Memory B cell (primary cell): ENCODE measurements around the gene PHYHIPL.

Experiments
- ATAC-seq: fragments of 150-1000 bp; cut with Tn5 transposase; 2 replicates; pipeline ENCODE4 v1.10.0; 2021; ENCODE audit warnings: low read depth, mild to moderate bottlenecking, moderate library complexity
- DNase-seq, 2 donors: peaks; one replicate each; pipeline ENCODE4 v3.0.0; 2022; ENCODE audit warnings: low spot score in 2 of 2
- H3K27ac Mint-ChIP-seq: one replicate; pipeline ENCODE4 v1.8.0; 2022; ENCODE audit warnings: mild to moderate bottlenecking, moderate library complexity, mixed read lengths
- H3K27me3 Mint-ChIP-seq: one replicate; pipeline ENCODE4 v1.8.0; 2022; ENCODE audit warnings: mixed read lengths
- H3K36me3 Mint-ChIP-seq: one replicate; pipeline ENCODE4 v1.8.0; 2022; ENCODE audit warnings: mild to moderate bottlenecking, mixed read lengths
- H3K4me1 Mint-ChIP-seq: one replicate; pipeline ENCODE4 v1.8.0; 2022; ENCODE audit warnings: mixed read lengths
- H3K4me3 Mint-ChIP-seq: one replicate; pipeline ENCODE4 v1.8.0; 2022; ENCODE audit warnings: mild to moderate bottlenecking, moderate library complexity, mixed read lengths
- H3K9me3 Mint-ChIP-seq: one replicate; pipeline ENCODE4 v1.8.0; 2022; ENCODE audit warnings: mixed read lengths

The PHYHIPL gene

DNA sequence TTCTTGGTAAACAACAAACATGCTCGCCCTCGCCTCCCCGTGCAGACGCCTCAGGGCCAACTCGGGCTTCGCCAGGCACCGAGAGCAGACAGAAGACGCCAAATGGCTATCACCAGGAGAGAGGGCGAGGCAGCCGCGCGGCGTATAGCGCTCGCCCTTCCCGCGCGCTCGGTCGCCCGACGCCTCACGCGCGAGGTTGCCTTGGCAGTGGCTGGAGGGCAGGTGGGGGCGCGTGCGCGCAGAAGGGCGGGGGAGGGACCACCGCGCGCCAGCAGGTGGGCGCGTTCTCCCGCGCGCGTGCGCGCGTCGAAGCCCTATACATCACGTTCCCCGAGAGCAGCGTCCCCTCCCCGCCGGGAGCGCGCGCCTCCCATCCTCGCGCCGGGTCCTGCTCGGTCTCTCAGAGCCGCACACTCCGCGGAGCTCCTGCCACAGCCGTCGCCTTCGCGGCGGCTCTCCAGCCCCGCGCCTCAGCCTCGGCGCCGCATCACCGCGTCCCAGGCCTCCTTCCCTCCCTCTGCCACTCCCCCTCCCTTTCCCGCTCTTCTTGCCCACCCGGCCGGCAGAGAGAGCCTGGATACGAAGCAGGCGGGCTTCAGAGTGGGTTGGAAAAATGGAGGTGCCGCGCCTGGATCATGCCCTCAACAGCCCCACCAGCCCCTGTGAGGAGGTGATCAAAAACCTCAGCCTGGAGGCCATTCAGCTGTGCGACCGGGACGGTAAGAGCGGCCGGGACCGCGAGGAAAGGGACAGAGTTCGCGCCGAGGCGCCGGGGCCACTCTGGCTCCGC lies at the start of gene PHYHIPL:
Gene PHYHIPL, plus strand, starts transcription at position 403 of the 790 bp plus-strand sequence. Its CDS starts 211 bp downstream, at position 614.
- peaks cover 7% of the 10 kb centered on the region for H3K27me3 Mint-ChIP-seq
- H3K27ac Mint-ChIP-seq = no peak within 1 kb of the TSS
- H3K36me3 Mint-ChIP-seq = peaks cover 2% of the 10 kb centered on the region
- H3K4me3 Mint-ChIP-seq = no peak within 1 kb of the TSS
- ATAC-seq (no peak), DNase-seq (no peak)
- no peaks in the 10 kb centered on the region for H3K4me1 Mint-ChIP-seq
- no peaks in the 10 kb centered on the region for H3K9me3 Mint-ChIP-seq

GRCh38 chr10:59126991-59127390 lies 49.5 kb upstream of the PHYHIPL start:
- Mint-ChIP-seq H3K36me3 (no peaks in the 10 kb centered on the region), H3K4me1 (no peaks in the 10 kb centered on the region), H3K9me3 (peaks cover 2% of the 10 kb centered on the region), H3K4me3 (no peak overlapping the region), H3K27ac (no peak overlapping the region), H3K27me3 (no peaks in the 10 kb centered on the region)
- no peak for ATAC-seq
- no peak for DNase-seq

DNA sequence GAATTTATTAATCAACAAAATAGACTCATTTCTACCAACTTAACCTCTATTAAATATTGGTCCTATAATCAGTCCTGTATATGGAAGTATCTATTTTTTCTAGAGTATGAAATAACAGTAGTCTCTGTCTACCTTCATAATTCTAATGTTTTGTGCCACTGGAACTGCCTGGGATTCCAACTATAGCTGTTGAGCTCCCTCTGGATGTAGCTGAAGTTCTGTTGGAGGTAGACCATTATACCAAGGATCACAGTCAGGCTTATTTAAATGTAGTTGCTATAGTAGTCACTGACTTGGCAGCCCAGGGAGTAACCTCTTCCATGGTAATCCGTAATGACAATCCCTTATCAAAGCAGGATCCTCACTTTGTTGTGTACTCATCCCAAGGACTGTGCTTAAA lies 48.5 kb upstream of the PHYHIPL start:
- no peaks in the 10 kb centered on the region for H3K27me3 Mint-ChIP-seq
- H3K36me3 Mint-ChIP-seq = no peaks in the 10 kb centered on the region
- no peak for DNase-seq
- H3K4me1 Mint-ChIP-seq = no peaks in the 10 kb centered on the region
- H3K9me3 Mint-ChIP-seq = peaks cover 2% of the 10 kb centered on the region
- no peak for ATAC-seq
- no peak overlapping the region for H3K4me3 Mint-ChIP-seq
- H3K27ac Mint-ChIP-seq = no peak overlapping the region

DNA sequence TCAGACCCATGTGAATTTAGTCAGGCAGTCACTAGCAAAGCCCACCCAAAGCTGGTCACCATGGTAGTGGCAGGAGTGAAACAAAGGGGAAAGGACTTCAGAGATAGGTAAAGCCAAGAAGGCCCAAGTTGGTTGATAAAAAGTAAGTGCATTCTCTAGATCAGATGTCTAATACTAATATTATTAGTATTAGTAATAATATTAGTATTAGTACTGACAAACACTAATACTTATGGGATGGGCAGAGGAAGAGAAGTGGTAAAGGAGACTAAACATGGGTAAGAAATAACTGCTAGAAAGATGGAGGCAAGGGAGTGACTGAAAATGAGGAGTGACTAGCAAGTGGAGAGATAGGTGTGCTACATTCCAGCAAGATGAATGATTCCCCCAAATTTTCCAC lies 46.6 kb upstream of the PHYHIPL start:
- Mint-ChIP-seq H3K9me3 (peaks cover 2% of the 10 kb centered on the region), H3K27ac (no peak overlapping the region), H3K27me3 (no peaks in the 10 kb centered on the region), H3K36me3 (no peaks in the 10 kb centered on the region), H3K4me1 (no peaks in the 10 kb centered on the region), H3K4me3 (no peak overlapping the region)
- no peak for DNase-seq
- no peak for ATAC-seq

DNA sequence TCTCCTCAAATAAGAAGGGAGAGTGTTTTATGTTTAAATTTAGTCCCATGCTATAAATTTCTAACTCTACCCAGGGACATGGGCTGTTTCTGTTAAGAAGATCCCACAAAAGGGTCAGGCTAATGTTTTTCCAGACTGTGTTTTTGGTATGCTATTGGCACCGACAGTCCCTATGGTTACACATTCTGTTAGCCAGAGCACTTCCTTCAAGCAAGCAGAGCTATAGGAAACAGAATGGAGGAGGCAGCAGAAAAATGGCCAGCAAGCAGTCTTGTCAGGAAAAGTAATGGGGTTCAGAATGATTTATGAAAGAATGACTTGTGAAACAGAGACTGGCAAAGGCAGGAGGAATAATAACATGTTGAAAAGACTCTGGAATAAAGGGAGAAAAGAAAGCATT lies 44.8 kb upstream of the PHYHIPL start:
- Mint-ChIP-seq H3K4me1 (no peaks in the 10 kb centered on the region), H3K9me3 (peaks cover 2% of the 10 kb centered on the region), H3K4me3 (no peak overlapping the region), H3K36me3 (no peaks in the 10 kb centered on the region), H3K27me3 (no peaks in the 10 kb centered on the region), H3K27ac (no peak overlapping the region)
- ATAC-seq = no peak
- no peak for DNase-seq

GRCh38 chr10:59133841-59134593 lies 42.4 kb upstream of the PHYHIPL start:
- Mint-ChIP-seq H3K27me3 (no peaks in the 10 kb centered on the region), H3K36me3 (no peaks in the 10 kb centered on the region), H3K4me1 (no peaks in the 10 kb centered on the region), H3K9me3 (no peaks in the 10 kb centered on the region), H3K4me3 (no peak overlapping the region), H3K27ac (no peak overlapping the region)
- DNase-seq (no peak), ATAC-seq (no peak)

DNA sequence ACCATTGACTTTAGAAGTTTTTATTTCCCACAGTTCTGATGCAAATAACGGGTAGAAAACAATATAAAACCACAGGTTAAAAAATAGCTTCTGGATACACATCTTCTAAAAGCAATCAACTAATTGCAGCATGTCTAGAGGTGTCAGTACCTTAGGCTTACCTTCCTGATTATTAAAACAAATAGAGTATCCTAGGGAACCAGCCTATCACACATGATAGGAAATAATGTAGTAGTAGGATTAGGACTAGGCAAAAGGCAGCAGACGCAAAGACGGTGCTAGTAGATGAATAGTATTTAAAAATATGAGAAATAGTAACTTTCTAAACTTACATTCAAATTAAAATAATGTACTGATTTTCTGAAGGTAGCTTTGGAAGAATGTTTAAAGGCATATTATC lies 41.7 kb upstream of the PHYHIPL start:
- Mint-ChIP-seq H3K4me3 (no peak overlapping the region), H3K4me1 (no peaks in the 10 kb centered on the region), H3K36me3 (no peaks in the 10 kb centered on the region), H3K27me3 (no peaks in the 10 kb centered on the region), H3K27ac (no peak overlapping the region), H3K9me3 (no peaks in the 10 kb centered on the region)
- no peak for ATAC-seq
- no peak for DNase-seq

DNA sequence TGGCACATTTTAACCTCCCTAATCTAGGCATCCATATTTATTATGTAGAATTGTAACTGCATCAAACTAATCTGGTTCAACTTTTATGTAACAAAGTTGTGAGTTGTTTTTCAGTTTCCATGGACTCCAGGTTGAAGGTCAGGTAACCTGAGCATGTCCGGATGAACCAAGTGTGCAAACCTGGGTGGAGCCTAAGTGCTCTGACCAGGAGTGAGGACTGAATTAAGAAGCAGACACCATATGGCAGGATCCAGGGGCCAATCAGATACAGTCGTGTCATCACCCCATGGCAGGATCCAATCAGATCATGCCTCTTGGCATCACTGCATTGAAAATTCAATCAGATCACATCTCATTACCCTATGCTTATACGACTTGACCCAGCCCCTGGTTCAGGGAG lies 41.2 kb upstream of the PHYHIPL start:
- Mint-ChIP-seq H3K27ac (no peak overlapping the region), H3K4me1 (no peaks in the 10 kb centered on the region), H3K27me3 (no peaks in the 10 kb centered on the region), H3K4me3 (no peak overlapping the region), H3K36me3 (no peaks in the 10 kb centered on the region), H3K9me3 (no peaks in the 10 kb centered on the region)
- DNase-seq = no peak
- ATAC-seq = no peak

- no peak overlapping the region for H3K4me3 Mint-ChIP-seq
- no peaks in the 10 kb centered on the region for H3K9me3 Mint-ChIP-seq
- no peaks in the 10 kb centered on the region for H3K4me1 Mint-ChIP-seq
- no peaks in the 10 kb centered on the region for H3K27me3 Mint-ChIP-seq
- H3K36me3 Mint-ChIP-seq = no peaks in the 10 kb centered on the region
- H3K27ac Mint-ChIP-seq = no peak overlapping the region
- DNase-seq (no peak), ATAC-seq (no peak)
Measured at GRCh38 chr10:59138052-59138451, 38.4 kb upstream of the PHYHIPL start.

DNA sequence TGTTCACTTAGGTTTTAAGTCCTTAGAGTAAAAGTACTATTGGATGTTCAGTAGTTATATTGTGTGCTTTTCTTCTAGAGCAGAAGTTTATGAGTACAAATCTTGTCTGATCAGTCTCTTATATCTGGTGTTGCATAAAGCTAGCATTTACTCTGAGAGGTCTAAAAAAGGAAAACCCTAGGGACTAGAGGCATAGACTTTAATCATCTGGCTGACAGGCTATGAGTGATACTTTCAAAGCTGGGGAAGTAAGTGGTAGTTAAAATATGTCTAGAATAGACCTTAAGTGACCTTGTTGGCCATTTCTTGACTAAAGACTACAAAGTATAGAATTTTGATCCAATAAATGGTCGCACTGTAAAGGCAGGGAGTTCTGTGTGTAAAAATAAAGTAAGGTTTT lies 32.9 kb upstream of the PHYHIPL start:
- Mint-ChIP-seq H3K27me3 (no peaks in the 10 kb centered on the region), H3K4me3 (no peak overlapping the region), H3K27ac (no peak overlapping the region), H3K9me3 (peaks cover 2% of the 10 kb centered on the region), H3K4me1 (no peaks in the 10 kb centered on the region), H3K36me3 (no peaks in the 10 kb centered on the region)
- ATAC-seq (no peak), DNase-seq (no peak)

DNA sequence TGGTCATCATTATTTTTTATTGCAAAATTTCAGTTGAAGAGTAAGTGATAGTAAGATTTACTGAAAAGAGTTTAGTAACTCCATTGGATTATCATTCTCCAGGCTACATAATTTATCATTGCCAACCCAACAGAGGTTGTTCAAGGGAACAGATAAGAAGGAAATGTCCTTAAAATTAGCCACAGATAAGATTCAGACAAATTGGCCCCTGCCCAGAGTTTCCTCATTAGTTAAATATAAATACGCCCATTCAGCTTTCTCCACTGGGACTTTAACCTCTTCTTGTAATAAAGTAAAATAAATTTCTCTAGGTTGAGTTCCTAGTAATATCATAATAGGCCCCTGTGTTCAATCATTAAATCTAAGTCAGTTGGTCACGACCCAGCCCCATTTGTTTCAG lies 27.7 kb upstream of the PHYHIPL start:
- ATAC-seq = no peak
- Mint-ChIP-seq H3K27ac (no peak overlapping the region), H3K9me3 (peaks cover 2% of the 10 kb centered on the region), H3K27me3 (no peaks in the 10 kb centered on the region), H3K4me3 (no peak overlapping the region), H3K4me1 (no peaks in the 10 kb centered on the region), H3K36me3 (no peaks in the 10 kb centered on the region)
- DNase-seq = no peak

DNA sequence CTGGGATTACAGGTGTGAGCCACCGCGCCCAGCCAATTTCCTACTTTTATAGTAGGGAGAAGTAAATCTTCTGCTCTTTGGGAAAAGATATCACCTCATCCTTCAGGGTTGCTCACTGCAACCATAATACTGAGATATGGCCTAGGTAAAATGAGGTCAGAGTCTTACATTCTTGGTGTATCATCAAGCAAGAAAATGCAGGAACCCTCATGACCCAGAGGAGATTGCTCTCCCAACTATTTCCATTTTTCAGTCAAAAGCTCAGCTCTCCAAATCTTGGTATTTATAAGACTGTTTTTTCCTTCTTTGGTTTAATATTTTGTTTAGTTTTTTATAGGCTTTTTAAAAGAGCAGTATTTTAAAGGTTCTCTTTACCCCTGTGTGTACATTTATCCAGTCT lies 20.9 kb upstream of the PHYHIPL start:
- Mint-ChIP-seq H3K4me1 (no peaks in the 10 kb centered on the region), H3K4me3 (no peak overlapping the region), H3K27ac (no peak overlapping the region), H3K9me3 (no peaks in the 10 kb centered on the region), H3K27me3 (no peaks in the 10 kb centered on the region), H3K36me3 (no peaks in the 10 kb centered on the region)
- DNase-seq (no peak), ATAC-seq (no peak)

DNA sequence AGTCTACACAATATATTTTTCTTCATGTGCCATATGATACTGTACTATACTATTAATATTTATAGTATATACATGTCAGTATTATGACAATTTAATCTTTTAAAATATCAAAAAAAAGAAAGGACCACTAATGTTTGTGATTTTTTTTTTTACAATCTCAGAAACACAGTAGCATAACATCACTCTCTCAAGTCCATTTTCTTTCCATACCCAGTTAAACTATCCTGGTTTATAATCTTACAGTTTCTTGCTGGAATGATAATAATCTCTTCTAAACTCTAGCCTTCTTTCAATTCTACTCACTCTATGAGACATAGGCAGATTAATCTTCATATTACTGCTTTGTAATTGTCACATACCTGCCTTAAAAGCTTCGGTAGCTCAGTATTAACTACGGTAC lies 8.9 kb upstream of the PHYHIPL start:
- Mint-ChIP-seq H3K9me3 (peaks cover 5% of the 10 kb centered on the region), H3K27me3 (no peaks in the 10 kb centered on the region), H3K27ac (no peak overlapping the region), H3K4me1 (no peaks in the 10 kb centered on the region), H3K4me3 (no peak overlapping the region), H3K36me3 (no peaks in the 10 kb centered on the region)
- ATAC-seq (no peak), DNase-seq (no peak)

- Mint-ChIP-seq H3K4me3 (no peak overlapping the region), H3K36me3 (peaks cover 2% of the 10 kb centered on the region), H3K9me3 (peaks cover 5% of the 10 kb centered on the region), H3K27me3 (peaks cover 7% of the 10 kb centered on the region), H3K27ac (no peak overlapping the region), H3K4me1 (no peaks in the 10 kb centered on the region)
- DNase-seq (no peak), ATAC-seq (no peak)
Measured at GRCh38 chr10:59172567-59172966, 3.9 kb upstream of the PHYHIPL start.

- no peak for DNase-seq
Measured at GRCh38 chr10:59173414-59173813, 3.0 kb upstream of the PHYHIPL start.

More at GRCh38 chr10:59173414-59173813, 3.0 kb upstream of the PHYHIPL start:
- Mint-ChIP-seq H3K27ac (no peak overlapping the region), H3K4me3 (no peak overlapping the region), H3K9me3 (no peaks in the 10 kb centered on the region), H3K36me3 (peaks cover 2% of the 10 kb centered on the region), H3K4me1 (no peaks in the 10 kb centered on the region), H3K27me3 (peaks cover 7% of the 10 kb centered on the region)
- ATAC-seq = no peak
